CD14-positive monocyte (primary cell): ENCODE measurements around the gene IGBP1. TPM values are rescaled to one million over a fixed set of nuclear protein-coding genes. Genes with fewer than 3 reads are reported as not detected.

Experiments
- DNase-seq, 3 donors: peaks; one replicate each; pipeline ENCODE4 v3.0.0-alpha.2; 2011 to 2022
- H2AFZ ChIP-seq: 2 replicates; pipeline ENCODE4 v1.6.0; 2012; ENCODE audit warnings: mild to moderate bottlenecking, low read depth, low read length, inconsistent platforms; ENCODE audit not compliant: insufficient read depth, poor library complexity, severe bottlenecking
- H3K27ac ChIP-seq, 2 donors: 1 replicate in 1 of 2; 2 replicates in 1 of 2; pipeline ENCODE4 v1.5.1; 2012 to 2013; ENCODE audit warnings: low read length in 2 of 2, control low read depth in 1 of 2, inconsistent platforms in 1 of 2, low read depth in 1 of 2, mild to moderate bottlenecking in 1 of 2
- H3K27me3 ChIP-seq, 2 donors: one replicate each; pipeline versions ENCODE4 v1.6.0 to v1.6.1; 2011 to 2013; ENCODE audit warnings: low read length in 2 of 2; ENCODE audit not compliant: control insufficient read depth in 2 of 2, insufficient read depth in 2 of 2
- H3K36me3 ChIP-seq, 2 donors: replicated peaks in 1 of 2; 1 replicate in 1 of 2; 2 replicates in 1 of 2; pipeline versions ENCODE4 v1.5.1 to v1.6.1; 2012 to 2013; ENCODE audit warnings: low read length in 2 of 2, control low read depth in 1 of 2, inconsistent platforms in 1 of 2, mild to moderate bottlenecking in 1 of 2; ENCODE audit not compliant: insufficient read depth in 2 of 2, control insufficient read depth in 1 of 2
- H3K4me1 ChIP-seq, 2 donors: 1 replicate in 1 of 2; 2 replicates in 1 of 2; pipeline versions ENCODE4 v1.5.1 to v1.6.1; 2012 to 2013; ENCODE audit warnings: low read length in 2 of 2, control low read depth in 1 of 2, inconsistent platforms in 1 of 2, mild to moderate bottlenecking in 1 of 2, moderate library complexity in 1 of 2; ENCODE audit not compliant: insufficient read depth in 2 of 2, control insufficient read depth in 1 of 2
- H3K4me2 ChIP-seq: replicated peaks from 2 replicates; pipeline ENCODE3; 2012; ENCODE audit warnings: low read length, moderate library complexity, mild to moderate bottlenecking; ENCODE audit not compliant: poor library complexity, severe bottlenecking; ENCODE audit errors: extremely low read depth
- H3K4me3 ChIP-seq, 3 experiments: fragments of 200-600 bp in 1 of 3; sonication (generic) in 1 of 3; replicated peaks in 1 of 3; 1 replicate in 2 of 3; 2 replicates in 1 of 3; pipeline ENCODE4 v1.5.1; 2011 to 2013; ENCODE audit warnings: low read length in 3 of 3, mild to moderate bottlenecking in 3 of 3, control low read depth in 2 of 3, low read depth in 2 of 3, inconsistent platforms in 1 of 3, moderate library complexity in 1 of 3
- H3K79me2 ChIP-seq: 2 replicates; pipeline ENCODE4 v1.6.0; 2012; ENCODE audit warnings: mild to moderate bottlenecking, control low read depth, inconsistent platforms, low read length, moderate library complexity; ENCODE audit not compliant: insufficient read depth
- H3K9ac ChIP-seq: 2 replicates; pipeline ENCODE4 v1.6.0; 2017; ENCODE audit warnings: low read length, mild to moderate bottlenecking; ENCODE audit not compliant: insufficient read depth, poor library complexity, severe bottlenecking
- H3K9me3 ChIP-seq, 2 donors: replicated peaks in 1 of 2; 1 replicate in 1 of 2; 2 replicates in 1 of 2; pipeline versions ENCODE4 v1.5.1 to v1.6.1; 2012 to 2013; ENCODE audit warnings: low read length in 2 of 2, control low read depth in 1 of 2; ENCODE audit not compliant: control insufficient read depth in 1 of 2, insufficient read depth in 1 of 2
- H4K20me1 ChIP-seq: 2 replicates; pipeline ENCODE4 v1.6.0; 2012; ENCODE audit warnings: mild to moderate bottlenecking, low read length, control low read depth, moderate library complexity; ENCODE audit not compliant: insufficient read depth
- H3K27ac Mint-ChIP-seq, 7 donors: one replicate each; pipeline ENCODE4 v1.8.0; 2020; ENCODE audit warnings: mild to moderate bottlenecking in 7 of 7, mixed read lengths in 7 of 7, moderate library complexity in 6 of 7, inconsistent platforms in 2 of 7
- H3K27me3 Mint-ChIP-seq, 3 donors: one replicate each; pipeline ENCODE4 v1.8.0; 2021 to 2022; ENCODE audit warnings: low read depth in 3 of 3, mild to moderate bottlenecking in 3 of 3, mixed read lengths in 3 of 3, moderate library complexity in 3 of 3, inconsistent platforms in 1 of 3
- H3K36me3 Mint-ChIP-seq, 2 donors: one replicate each; pipeline ENCODE4 v1.8.0; 2020; ENCODE audit warnings: mixed read lengths in 2 of 2, inconsistent platforms in 1 of 2, mild to moderate bottlenecking in 1 of 2
- H3K4me1 Mint-ChIP-seq: one replicate; pipeline ENCODE4 v1.8.0; 2020; ENCODE audit warnings: mild to moderate bottlenecking, mixed read lengths
- H3K4me3 Mint-ChIP-seq, 2 donors: one replicate each; pipeline ENCODE4 v1.8.0; 2020; ENCODE audit warnings: mild to moderate bottlenecking in 2 of 2, mixed read lengths in 2 of 2, moderate library complexity in 1 of 2
- H3K9me3 Mint-ChIP-seq, 7 donors: one replicate each; pipeline ENCODE4 v1.8.0; 2020 to 2022; ENCODE audit warnings: mixed read lengths in 7 of 7, mild to moderate bottlenecking in 6 of 7, moderate library complexity in 6 of 7, inconsistent platforms in 2 of 7
- CTCF ChIP-seq: fragments of 200-600 bp; IDR thresholded peaks from one replicate; pipeline ENCODE4 v1.8.0; 2022; ENCODE audit warnings: antibody characterized with exemption, mild to moderate bottlenecking
- WGBS: methylation state at CpG from one replicate; pipeline ENCODE4 v1.1.5; 2013; ENCODE audit warnings: missing lambda C conversion rate; ENCODE audit not compliant: insufficient coverage; 5-methylcytosine and 5-hydroxymethylcytosine counted together
- intact Hi-C, 2 donors: fragments of 100-400 bp; cut with micrococcal nuclease; formaldehyde crosslinking; loops; one replicate each; pipeline versions ENCODE4 v1.15.0 to v1.15.1; 2023
- polyA plus RNA-seq, 3 donors: library from polyadenylated mRNA; depleted of rRNA in 1 of 3; unstranded in 2 of 3; stranded (reverse) in 1 of 3; fragments of 300-500 nt in 2 of 3; fragments of >200 nt in 1 of 3; fragmentation: Illumina TruSeq in 2 of 3; gene quantifications; 1 replicate in 2 of 3; 2 replicates in 1 of 3; pipeline ENCODE4 v1.2.3, GENCODE V29; 2012 to 2021

IGBP1 gene
- polyA plus RNA-seq, 3 donors: 55.7 to 60.4 (median 56.8) TPM

GRCh38 chrX:70172964-70173363 lies 39.7 kb downstream of the IGBP1 start:
- H3K36me3 Mint-ChIP-seq: peaks cover 0 to under 1% of the 10 kb centered on the region in 2 donors
- WGBS: 94% methylated on average over 3 of the region's 4 CpGs
- H4K20me1 ChIP-seq: no peaks in the 10 kb centered on the region

GRCh38 chrX:70174754-70175153 lies 41.5 kb downstream of the IGBP1 start:
- H3K4me3 Mint-ChIP-seq: no peak overlapping the region
- Histone ChIP-seq H3K4me3 (no peak overlapping the region), H2AFZ (no peak overlapping the region), H3K36me3 (no peaks in the 10 kb centered on the region), H3K79me2 (no peaks in the 10 kb centered on the region), H3K9ac (no peak overlapping the region), H3K4me2 (no peak overlapping the region), H3K4me1 (no peaks in the 10 kb centered on the region), H3K9me3 (no peaks in the 10 kb centered on the region), H3K27ac (no peak overlapping the region), H4K20me1 (no peaks in the 10 kb centered on the region), H3K27me3 (no peaks in the 10 kb centered on the region)
- no peak for TF ChIP-seq CTCF
- H3K36me3 Mint-ChIP-seq: no peaks in the 10 kb centered on the region
- WGBS: 80% methylated on average over 1 of the region's 4 CpGs
- no peaks in the 10 kb centered on the region for H3K27me3 Mint-ChIP-seq
- peaks cover 9% of the 10 kb centered on the region for H3K4me1 Mint-ChIP-seq
- H3K9me3 Mint-ChIP-seq: peaks cover 0 to 2% (median 0%) of the 10 kb centered on the region in 7 donors
- intact Hi-C loops: no loop called here
- no peak for DNase-seq
- H3K27ac Mint-ChIP-seq: peak overlapping the region in 1 of 7 donors; percentile 0

More at GRCh38 chrX:70172964-70173363, 39.7 kb downstream of the IGBP1 start:
- no peaks in the 10 kb centered on the region for H3K27me3 Mint-ChIP-seq
- H2AFZ ChIP-seq: no peak overlapping the region
- no peak overlapping the region for H3K27ac ChIP-seq
- H3K79me2 ChIP-seq: no peaks in the 10 kb centered on the region
- peaks cover 0 to 2% (median 0%) of the 10 kb centered on the region in 7 donors for H3K9me3 Mint-ChIP-seq
- no peak overlapping the region for H3K9ac ChIP-seq
- H3K36me3 ChIP-seq: no peaks in the 10 kb centered on the region
- H3K4me3 ChIP-seq: no peak overlapping the region
- H3K4me1 ChIP-seq: no peaks in the 10 kb centered on the region
- intact Hi-C loops: no loop called here
- DNase-seq: no peak
- no peak overlapping the region for H3K27ac Mint-ChIP-seq
- H3K4me1 Mint-ChIP-seq: peaks cover 9% of the 10 kb centered on the region
- no peaks in the 10 kb centered on the region for H3K27me3 ChIP-seq
- H3K4me2 ChIP-seq: no peak overlapping the region
- TF ChIP-seq CTCF: no peak
- no peak overlapping the region for H3K4me3 Mint-ChIP-seq
- H3K9me3 ChIP-seq: no peaks in the 10 kb centered on the region
